Mammary microvascular endothelial cell (primary cell): ENCODE data around the gene LTN1. TPM values are rescaled to one million over a fixed set of nuclear protein-coding genes. Genes with fewer than 3 reads are reported as not detected.

Source experiments
- total RNA-seq: library from RNA; depleted of rRNA; stranded (reverse); fragments of >200 nt; gene quantifications from 2 replicates; pipeline ENCODE4 v1.2.3, GENCODE V29; 2015

Gene LTN1
- total RNA-seq, result 14.4 and 14.9 TPM in 2 replicates

GRCh38 chr21:28992526-28993292 is at the start of gene LTN1:
TSS of gene LTN1 (minus strand) at chr21:28992877. CDS start at chr21:28992805, 72 bp downstream.

GRCh38 chr21:29024474-29025327 is 32.0 kb upstream of the LTN1 start, which contains the start of gene USP16:
TSS of gene USP16 (plus strand) at chr21:29024668. CDS start at chr21:29027914, 3,246 bp downstream.

Other genes with a start within 250 kb of the LTN1 start
- gene RWDD2B, start 26.5 kb upstream of the LTN1 start, total RNA-seq, result 19.1 and 19.6 TPM in 2 replicates
- 29.0 and 35.0 TPM in 2 replicates for gene USP16, start 31.8 kb upstream of the LTN1 start, total RNA-seq
- 246 and 273 TPM in 2 replicates for gene CCT8, start 80.8 kb upstream of the LTN1 start, total RNA-seq
- 9.5 and 14.6 TPM in 2 replicates for gene MAP3K7CL, start 137.8 kb upstream of the LTN1 start, total RNA-seq